ENCODE data around the gene JAZF1.

DNA sequence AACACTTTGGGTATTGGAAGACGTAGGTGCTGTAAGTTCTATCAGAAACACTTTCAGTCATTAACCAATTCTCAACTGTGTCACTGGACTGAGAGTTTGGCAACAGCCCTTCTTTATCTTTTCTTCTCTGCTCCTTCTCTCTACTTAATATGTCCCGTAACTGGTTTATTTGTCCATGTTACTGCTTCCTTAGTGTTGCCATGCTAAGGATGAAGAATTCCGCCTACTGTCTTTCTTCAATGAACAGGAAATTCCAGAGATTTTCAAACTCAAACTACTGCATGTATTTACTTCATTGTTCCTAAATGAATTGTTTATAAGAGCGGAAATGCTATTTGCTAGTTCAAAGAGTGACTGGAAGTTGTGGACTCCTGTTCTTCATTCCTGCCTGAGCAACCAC, 296.9 kb downstream of the JAZF1 start:
- TF ChIP-seq, protein P1, sequence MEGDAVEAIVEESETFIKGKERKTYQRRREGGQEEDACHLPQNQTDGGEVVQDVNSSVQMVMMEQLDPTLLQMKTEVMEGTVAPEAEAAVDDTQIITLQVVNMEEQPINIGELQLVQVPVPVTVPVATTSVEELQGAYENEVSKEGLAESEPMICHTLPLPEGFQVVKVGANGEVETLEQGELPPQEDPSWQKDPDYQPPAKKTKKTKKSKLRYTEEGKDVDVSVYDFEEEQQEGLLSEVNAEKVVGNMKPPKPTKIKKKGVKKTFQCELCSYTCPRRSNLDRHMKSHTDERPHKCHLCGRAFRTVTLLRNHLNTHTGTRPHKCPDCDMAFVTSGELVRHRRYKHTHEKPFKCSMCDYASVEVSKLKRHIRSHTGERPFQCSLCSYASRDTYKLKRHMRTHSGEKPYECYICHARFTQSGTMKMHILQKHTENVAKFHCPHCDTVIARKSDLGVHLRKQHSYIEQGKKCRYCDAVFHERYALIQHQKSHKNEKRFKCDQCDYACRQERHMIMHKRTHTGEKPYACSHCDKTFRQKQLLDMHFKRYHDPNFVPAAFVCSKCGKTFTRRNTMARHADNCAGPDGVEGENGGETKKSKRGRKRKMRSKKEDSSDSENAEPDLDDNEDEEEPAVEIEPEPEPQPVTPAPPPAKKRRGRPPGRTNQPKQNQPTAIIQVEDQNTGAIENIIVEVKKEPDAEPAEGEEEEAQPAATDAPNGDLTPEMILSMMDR (IDR thresholded peaks at IDR 0.05) = no peak
- TF ChIP-seq POLR2A (IDR thresholded peaks at IDR 0.05) (no peak), POLR2AphosphoS5 (IDR thresholded peaks at IDR 0.05) (no peak)

Data from prostate gland (tissue), 2 donors.